ENCODE measurements around the gene PXK.

Gene PXK

GRCh38 chr3:58366699-58367098 lies 34.0 kb downstream of the PXK start:
- no peak for DNase-seq (ENCODE audit: low read depth)
- no peak for TF ChIP-seq CTCF (IDR thresholded peaks at IDR 0.05; ENCODE audit: low read depth, low read length, missing control alignments)
- no peak overlapping the region for H3K4me3 ChIP-seq (ENCODE audit: low read depth, low read length)

GRCh38 chr3:58369038-58369437 lies 36.3 kb downstream of the PXK start:
- DNase-seq (ENCODE audit: low read depth) = no peak
- no peak overlapping the region for H3K4me3 ChIP-seq (ENCODE audit: low read depth, low read length)
- TF ChIP-seq CTCF (IDR thresholded peaks at IDR 0.05; ENCODE audit: low read depth, low read length, missing control alignments) = no peak

GRCh38 chr3:58369876-58370275 lies 37.2 kb downstream of the PXK start:
- DNase-seq (ENCODE audit: low read depth) = no peak
- H3K4me3 ChIP-seq (ENCODE audit: low read depth, low read length) = no peak overlapping the region
- TF ChIP-seq CTCF (IDR thresholded peaks at IDR 0.05; ENCODE audit: low read depth, low read length, missing control alignments) = no peak

GRCh38 chr3:58370407-58370806 lies 37.7 kb downstream of the PXK start:
- DNase-seq (ENCODE audit: low read depth) = no peak
- H3K4me3 ChIP-seq (ENCODE audit: low read depth, low read length) = no peak overlapping the region
- TF ChIP-seq CTCF (IDR thresholded peaks at IDR 0.05; ENCODE audit: low read depth, low read length, missing control alignments) = no peak

- no peak overlapping the region for H3K4me3 ChIP-seq (ENCODE audit: low read depth, low read length)
- no peak for TF ChIP-seq CTCF (IDR thresholded peaks at IDR 0.05; ENCODE audit: low read depth, low read length, missing control alignments)
- no peak for DNase-seq (ENCODE audit: low read depth)
These were observed 39.1 kb downstream of the PXK start for GRCh38 chr3:58371754-58372153.

- no peak for DNase-seq (ENCODE audit: low read depth)
- H3K4me3 ChIP-seq (ENCODE audit: low read depth, low read length) = no peak overlapping the region
- TF ChIP-seq CTCF (IDR thresholded peaks at IDR 0.05; ENCODE audit: low read depth, low read length, missing control alignments) = no peak
These were observed 42.6 kb downstream of the PXK start for GRCh38 chr3:58375254-58375653.

GRCh38 chr3:58377168-58377567 lies 44.5 kb downstream of the PXK start:
- H3K4me3 ChIP-seq (ENCODE audit: low read depth, low read length) = no peak overlapping the region
- DNase-seq (ENCODE audit: low read depth) = no peak
- TF ChIP-seq CTCF (IDR thresholded peaks at IDR 0.05; ENCODE audit: low read depth, low read length, missing control alignments) = no peak
